Measurements from ENCODE around the gene EPM2A. TPM values are rescaled to one million over a fixed set of nuclear protein-coding genes. Genes with fewer than 3 reads are reported as not detected.

Gene EPM2A
- total RNA-seq, 1 experiment from 2014 or later = 6.4 TPM

DNA sequence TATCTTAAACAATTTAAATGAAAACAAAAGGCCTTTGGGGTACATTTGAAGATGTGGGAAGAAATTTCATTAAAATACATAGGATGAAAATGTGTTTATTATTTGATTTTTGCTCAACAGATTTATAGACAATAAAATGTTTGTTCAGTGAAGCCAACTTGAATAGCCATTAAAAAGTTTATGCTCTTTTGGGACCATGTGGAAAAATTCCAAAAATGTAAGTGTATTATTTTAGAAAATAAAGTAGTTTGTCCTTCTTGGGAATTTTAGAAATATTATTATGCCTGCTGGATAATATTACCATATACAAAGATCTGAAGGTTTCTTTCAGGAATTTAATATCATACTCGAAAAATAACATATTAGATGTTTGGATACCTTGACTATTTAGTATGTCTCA, 131.3 kb downstream of the EPM2A start:
- H3K27ac ChIP-seq (ENCODE audit: low read depth, low read length) = no peak overlapping the region
- no peak overlapping the region for H2AFZ ChIP-seq (ENCODE audit: low read depth, low read length, poor library complexity, severe bottlenecking)
- H3K4me2 ChIP-seq (ENCODE audit: low read length) = no peak overlapping the region
- no peaks in the 10 kb centered on the region for H3K9me2 ChIP-seq (ENCODE audit: insufficient read depth)
- ChIA-PET CTCF (no interaction called here), POLR2A (no interaction called here), RAD21 (ENCODE audit: low non-redundant PET in 1 of 2, low total read pairs in 2 of 2, uncharacterized antibody in 2 of 2, unreplicated experiment in 2 of 2) (no interaction called here)
- H3K36me3 ChIP-seq (ENCODE audit: control insufficient read depth in 1 of 2, insufficient read depth in 2 of 2, low read length in 2 of 2) = no peaks in the 10 kb centered on the region
- no peaks in the 10 kb centered on the region for H3K9me3 ChIP-seq (ENCODE audit: control insufficient read depth in 1 of 2, insufficient read depth in 1 of 2, low read depth in 1 of 2, low read length in 2 of 2)
- intact Hi-C loops (cut with micrococcal nuclease) = no loop called here
- BruUV-seq (replicated peaks) = no TSS peak
- no peak for TF ChIP-seq EGR1 (IDR thresholded peaks at IDR 0.05; ENCODE audit: low read depth)
- no peak for TF ChIP-seq CBX3 (IDR thresholded peaks at IDR 0.05; ENCODE audit: low read depth)
- no peak for TF ChIP-seq POLR2A (IDR thresholded peaks at IDR 0.05; ENCODE audit: borderline replicate concordance, extremely low read depth, insufficient read depth, insufficient read length)
- no peak for TF ChIP-seq POLR2AphosphoS5 (IDR thresholded peaks at IDR 0.05; ENCODE audit: low read depth, low read length)
- TF ChIP-seq EZH2phosphoT487 (IDR thresholded peaks at IDR 0.05; ENCODE audit: borderline replicate concordance) = no peak
- no peak for TF ChIP-seq FOSL1 (IDR thresholded peaks at IDR 0.05; ENCODE audit: low read depth)
- TF ChIP-seq ATF3 (IDR thresholded peaks at IDR 0.05) = no peak
- no peak for TF ChIP-seq YY1 (IDR thresholded peaks at IDR 0.05; ENCODE audit: extremely low read depth, insufficient replicate concordance, low read depth, low read length)
- no peaks in the 10 kb centered on the region for H4K20me1 ChIP-seq (ENCODE audit: insufficient read depth)
- H3K4me3 ChIP-seq (replicated peaks in 1 of 2; ENCODE audit: low read depth in 1 of 2, low read length in 2 of 2) = no peak overlapping the region
- no peaks in the 10 kb centered on the region for H3K79me2 ChIP-seq (ENCODE audit: insufficient read depth, low read length)
- no peak for ATAC-seq
- no peak for DNase-seq (ENCODE audit: low read depth, low spot score)
- H3K9ac ChIP-seq (ENCODE audit: low read length) = no peak overlapping the region
- no peaks in the 10 kb centered on the region for H3K27me3 ChIP-seq (ENCODE audit: insufficient read depth, low read length)
- no peaks in the 10 kb centered on the region for H3K4me1 ChIP-seq (ENCODE audit: control insufficient read depth in 1 of 2, insufficient read depth in 2 of 2, low read length in 2 of 2)

GRCh38 chr6:145603424-145603833, 131.9 kb downstream of the EPM2A start:
- no peaks in the 10 kb centered on the region for H3K79me2 ChIP-seq (ENCODE audit: insufficient read depth, low read length)
- intact Hi-C loops (cut with micrococcal nuclease) = no loop called here
- POLR2A ChIA-PET = no interaction called here

More at GRCh38 chr6:145603424-145603833, 131.9 kb downstream of the EPM2A start:
- Histone ChIP-seq H4K20me1 (ENCODE audit: insufficient read depth) (no peaks in the 10 kb centered on the region), H3K9ac (ENCODE audit: low read length) (no peak overlapping the region), H3K4me3 (replicated peaks in 1 of 2; ENCODE audit: low read depth in 1 of 2, low read length in 2 of 2) (no peak overlapping the region), H3K27ac (ENCODE audit: low read depth, low read length) (no peak overlapping the region), H3K36me3 (ENCODE audit: control insufficient read depth in 1 of 2, insufficient read depth in 2 of 2, low read length in 2 of 2) (no peaks in the 10 kb centered on the region), H3K9me3 (ENCODE audit: control insufficient read depth in 1 of 2, insufficient read depth in 1 of 2, low read depth in 1 of 2, low read length in 2 of 2) (no peaks in the 10 kb centered on the region), H3K4me1 (ENCODE audit: control insufficient read depth in 1 of 2, insufficient read depth in 2 of 2, low read length in 2 of 2) (no peaks in the 10 kb centered on the region), H3K4me2 (ENCODE audit: low read length) (no peak overlapping the region), H3K9me2 (ENCODE audit: insufficient read depth) (no peaks in the 10 kb centered on the region), H2AFZ (ENCODE audit: low read depth, low read length, poor library complexity, severe bottlenecking) (no peak overlapping the region), H3K27me3 (ENCODE audit: insufficient read depth, low read length) (no peaks in the 10 kb centered on the region)
- no peak for ATAC-seq
- no peak for DNase-seq (ENCODE audit: low read depth, low spot score)
- TF ChIP-seq EZH2phosphoT487 (IDR thresholded peaks at IDR 0.05; ENCODE audit: borderline replicate concordance) (no peak), POLR2A (IDR thresholded peaks at IDR 0.05; ENCODE audit: borderline replicate concordance, extremely low read depth, insufficient read depth, insufficient read length) (no peak), EGR1 (IDR thresholded peaks at IDR 0.05; ENCODE audit: low read depth) (no peak), TCF7L2 (IDR thresholded peaks at IDR 0.05; ENCODE audit: borderline replicate concordance, extremely low read depth, insufficient read depth, insufficient read length) (no peak), YY1 (IDR thresholded peaks at IDR 0.05; ENCODE audit: extremely low read depth, insufficient replicate concordance, low read depth, low read length) (no peak), CBX3 (IDR thresholded peaks at IDR 0.05; ENCODE audit: low read depth) (no peak), ZFX (IDR thresholded peaks at IDR 0.05) (no peak), CEBPB (IDR thresholded peaks at IDR 0.05; ENCODE audit: low read depth) (no peak), POLR2AphosphoS5 (IDR thresholded peaks at IDR 0.05; ENCODE audit: low read depth, low read length) (no peak)
- RAD21 ChIA-PET (ENCODE audit: low non-redundant PET in 1 of 2, low total read pairs in 2 of 2, uncharacterized antibody in 2 of 2, unreplicated experiment in 2 of 2) = no interaction called here
- CTCF ChIA-PET = no interaction called here
- BruUV-seq (replicated peaks) = no TSS peak
